Caki2 (cell line): ENCODE results near the gene HELZ2. TPM values are rescaled to one million over a fixed set of nuclear protein-coding genes. Genes with fewer than 3 reads are reported as not detected.

Experiments used
- DNase-seq: peaks from one replicate; pipeline ENCODE4 v3.0.0-alpha.2; 2015; ENCODE audit warnings: low read depth
- in situ Hi-C: cut with HindIII; loops from 2 replicates; pipeline ENCODE4 v1.10.0; 2016; ENCODE audit warnings: low sequenced_read_pairs, low pct_unique_long_range_greater_than_20kb, mixed read lengths
- total RNA-seq: library from RNA; depleted of rRNA; stranded (reverse); fragments of >200 nt; shearing (Covaris generic); gene quantifications from 2 replicates; pipeline ENCODE4 v1.2.3, GENCODE V29; 2014; ENCODE audit warnings: low replicate concordance

The HELZ2 gene
- total RNA-seq, 1 experiment from 2014 or later: 26.3 TPM

- no peak for DNase-seq
- in situ Hi-C loops: no loop called here
Observed at GRCh38 chr20:63570281-63571086, 3.6 kb downstream of the HELZ2 start.

- DNase-seq: no peak
- in situ Hi-C loops: no loop called here
Observed at GRCh38 chr20:63568986-63569949, 4.8 kb downstream of the HELZ2 start.

- no peak for DNase-seq
Observed at GRCh38 chr20:63568170-63568981, 5.7 kb downstream of the HELZ2 start.

GRCh38 chr20:63567386-63568169 is 6.5 kb downstream of the HELZ2 start:
- no peak for DNase-seq

More at GRCh38 chr20:63568170-63568981, 5.7 kb downstream of the HELZ2 start:
- in situ Hi-C loops: no loop called here

GRCh38 chr20:63567136-63567385 is 7.0 kb downstream of the HELZ2 start:
- DNase-seq: no peak
- in situ Hi-C loops: no loop called here

More at GRCh38 chr20:63567386-63568169, 6.5 kb downstream of the HELZ2 start:
- in situ Hi-C loops: no loop called here

GRCh38 chr20:63566395-63567135 is 7.5 kb downstream of the HELZ2 start:
- DNase-seq: no peak
- in situ Hi-C loops: no loop called here

- in situ Hi-C loops: no loop called here
Observed at GRCh38 chr20:63565699-63566335, 8.2 kb downstream of the HELZ2 start.

GRCh38 chr20:63565021-63565698 is 8.9 kb downstream of the HELZ2 start:
- in situ Hi-C loops: no loop called here
- DNase-seq: no peak

More at GRCh38 chr20:63565699-63566335, 8.2 kb downstream of the HELZ2 start:
- no peak for DNase-seq

- in situ Hi-C loops: no loop called here
- DNase-seq: no peak
Observed at GRCh38 chr20:63564036-63564810, 9.8 kb downstream of the HELZ2 start.

- in situ Hi-C loops: no loop called here
- DNase-seq: no peak
Observed at GRCh38 chr20:63563225-63563935, 10.7 kb downstream of the HELZ2 start.

- in situ Hi-C loops: no loop called here
- no peak for DNase-seq
Observed at GRCh38 chr20:63562461-63563224, 11.4 kb downstream of the HELZ2 start.

GRCh38 chr20:63561624-63562396 is 12.2 kb downstream of the HELZ2 start:
- no peak for DNase-seq
- in situ Hi-C loops: no loop called here

GRCh38 chr20:63560856-63561609 is 13.0 kb downstream of the HELZ2 start:
- in situ Hi-C loops: no loop called here
- DNase-seq: no peak
